ENCODE results near the gene DCUN1D3. TPM values are rescaled to one million over a fixed set of nuclear protein-coding genes. Genes with fewer than 3 reads are reported as not detected.

Gene DCUN1D3
- total and polyA plus RNA-seq, 2 experiments from 2014 or later = 8.5 to 13.7 TPM

- TF ChIP-seq, protein P1, sequence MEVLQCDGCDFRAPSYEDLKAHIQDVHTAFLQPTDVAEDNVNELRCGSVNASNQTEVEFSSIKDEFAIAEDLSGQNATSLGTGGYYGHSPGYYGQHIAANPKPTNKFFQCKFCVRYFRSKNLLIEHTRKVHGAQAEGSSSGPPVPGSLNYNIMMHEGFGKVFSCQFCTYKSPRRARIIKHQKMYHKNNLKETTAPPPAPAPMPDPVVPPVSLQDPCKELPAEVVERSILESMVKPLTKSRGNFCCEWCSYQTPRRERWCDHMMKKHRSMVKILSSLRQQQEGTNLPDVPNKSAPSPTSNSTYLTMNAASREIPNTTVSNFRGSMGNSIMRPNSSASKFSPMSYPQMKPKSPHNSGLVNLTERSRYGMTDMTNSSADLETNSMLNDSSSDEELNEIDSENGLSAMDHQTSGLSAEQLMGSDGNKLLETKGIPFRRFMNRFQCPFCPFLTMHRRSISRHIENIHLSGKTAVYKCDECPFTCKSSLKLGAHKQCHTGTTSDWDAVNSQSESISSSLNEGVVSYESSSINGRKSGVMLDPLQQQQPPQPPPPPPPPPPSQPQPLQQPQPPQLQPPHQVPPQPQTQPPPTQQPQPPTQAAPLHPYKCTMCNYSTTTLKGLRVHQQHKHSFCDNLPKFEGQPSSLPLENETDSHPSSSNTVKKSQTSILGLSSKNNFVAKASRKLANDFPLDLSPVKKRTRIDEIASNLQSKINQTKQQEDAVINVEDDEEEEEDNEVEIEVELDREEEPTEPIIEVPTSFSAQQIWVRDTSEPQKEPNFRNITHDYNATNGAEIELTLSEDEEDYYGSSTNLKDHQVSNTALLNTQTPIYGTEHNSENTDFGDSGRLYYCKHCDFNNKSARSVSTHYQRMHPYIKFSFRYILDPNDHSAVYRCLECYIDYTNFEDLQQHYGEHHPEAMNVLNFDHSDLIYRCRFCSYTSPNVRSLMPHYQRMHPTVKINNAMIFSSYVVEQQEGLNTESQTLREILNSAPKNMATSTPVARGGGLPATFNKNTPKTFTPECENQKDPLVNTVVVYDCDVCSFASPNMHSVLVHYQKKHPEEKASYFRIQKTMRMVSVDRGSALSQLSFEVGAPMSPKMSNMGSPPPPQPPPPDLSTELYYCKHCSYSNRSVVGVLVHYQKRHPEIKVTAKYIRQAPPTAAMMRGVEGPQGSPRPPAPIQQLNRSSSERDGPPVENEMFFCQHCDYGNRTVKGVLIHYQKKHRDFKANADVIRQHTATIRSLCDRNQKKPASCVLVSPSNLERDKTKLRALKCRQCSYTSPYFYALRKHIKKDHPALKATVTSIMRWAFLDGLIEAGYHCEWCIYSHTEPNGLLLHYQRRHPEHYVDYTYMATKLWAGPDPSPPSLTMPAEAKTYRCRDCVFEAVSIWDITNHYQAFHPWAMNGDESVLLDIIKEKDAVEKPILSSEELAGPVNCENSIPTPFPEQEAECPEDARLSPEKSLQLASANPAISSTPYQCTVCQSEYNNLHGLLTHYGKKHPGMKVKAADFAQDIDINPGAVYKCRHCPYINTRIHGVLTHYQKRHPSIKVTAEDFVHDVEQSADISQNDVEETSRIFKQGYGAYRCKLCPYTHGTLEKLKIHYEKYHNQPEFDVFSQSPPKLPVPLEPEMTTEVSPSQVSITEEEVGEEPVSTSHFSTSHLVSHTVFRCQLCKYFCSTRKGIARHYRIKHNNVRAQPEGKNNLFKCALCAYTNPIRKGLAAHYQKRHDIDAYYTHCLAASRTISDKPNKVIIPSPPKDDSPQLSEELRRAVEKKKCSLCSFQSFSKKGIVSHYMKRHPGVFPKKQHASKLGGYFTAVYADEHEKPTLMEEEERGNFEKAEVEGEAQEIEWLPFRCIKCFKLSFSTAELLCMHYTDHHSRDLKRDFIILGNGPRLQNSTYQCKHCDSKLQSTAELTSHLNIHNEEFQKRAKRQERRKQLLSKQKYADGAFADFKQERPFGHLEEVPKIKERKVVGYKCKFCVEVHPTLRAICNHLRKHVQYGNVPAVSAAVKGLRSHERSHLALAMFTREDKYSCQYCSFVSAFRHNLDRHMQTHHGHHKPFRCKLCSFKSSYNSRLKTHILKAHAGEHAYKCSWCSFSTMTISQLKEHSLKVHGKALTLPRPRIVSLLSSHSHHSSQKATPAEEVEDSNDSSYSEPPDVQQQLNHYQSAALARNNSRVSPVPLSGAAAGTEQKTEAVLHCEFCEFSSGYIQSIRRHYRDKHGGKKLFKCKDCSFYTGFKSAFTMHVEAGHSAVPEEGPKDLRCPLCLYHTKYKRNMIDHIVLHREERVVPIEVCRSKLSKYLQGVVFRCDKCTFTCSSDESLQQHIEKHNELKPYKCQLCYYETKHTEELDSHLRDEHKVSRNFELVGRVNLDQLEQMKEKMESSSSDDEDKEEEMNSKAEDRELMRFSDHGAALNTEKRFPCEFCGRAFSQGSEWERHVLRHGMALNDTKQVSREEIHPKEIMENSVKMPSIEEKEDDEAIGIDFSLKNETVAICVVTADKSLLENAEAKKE (CRISPR knock-in tag; IDR thresholded peaks at IDR 0.05) = no peak
- TF ChIP-seq ETS1 (IDR thresholded peaks at IDR 0.05) (no peak), EZH2 (IDR thresholded peaks at IDR 0.05; ENCODE audit: low read depth, unreplicated experiment) (no peak), ZNF331 (CRISPR knock-in tag; IDR thresholded peaks at IDR 0.05; ENCODE audit: low read depth) (no peak), JUNB (IDR thresholded peaks at IDR 0.05; ENCODE audit: unreplicated experiment) (no peak)
Measured at GRCh38 chr16:20880867-20881502, 19.2 kb downstream of the DCUN1D3 start (continued).

GRCh38 chr16:20879175-20880040, 20.8 kb downstream of the DCUN1D3 start:
- H3K4me2 ChIP-seq = 0 out of 2 replicates have a peak overlapping the region, but pooled peaks have one; percentile 30
- peaks cover under 1% of the 10 kb centered on the region; the same call in 1 of the 3 replicates for H3K36me3 Mint-ChIP-seq (ENCODE audit: low read depth)
- H3K4me1 ChIP-seq (ENCODE audit: insufficient read depth) = peaks cover 30% of the 10 kb centered on the region
- no peaks in the 10 kb centered on the region for H3K27me3 ChIP-seq (ENCODE audit: insufficient read depth)
- H3K4me1 Mint-ChIP-seq = peaks cover 34% of the 10 kb centered on the region; the same call in 2 of the 3 replicates
- ATAC-seq (no peak), DNase-seq (ENCODE audit: low spot score) (no peak)
- H2AFZ ChIP-seq = no peak overlapping the region
- H3K4me3 Mint-ChIP-seq = no peak overlapping the region
- H3F3A ChIP-seq (replicated peaks; ENCODE audit: low read depth) = no peaks in the 10 kb centered on the region
- H3K4me3 ChIP-seq = no peak overlapping the region
- H3K27me3 Mint-ChIP-seq (ENCODE audit: insufficient read depth, low read depth, poor library complexity) = peaks cover 3% of the 10 kb centered on the region
- no peaks in the 10 kb centered on the region for H3K9me3 Mint-ChIP-seq
- peaks cover 96% of the 10 kb centered on the region for H3K79me2 ChIP-seq (replicated peaks; ENCODE audit: insufficient read depth)
- H3K27ac ChIP-seq (ENCODE audit: low read depth) = no peak overlapping the region
- no peaks in the 10 kb centered on the region for H3K36me3 ChIP-seq (ENCODE audit: insufficient read depth)
- H3K27ac Mint-ChIP-seq = peak overlapping the region; percentile 69
- H4K20me1 ChIP-seq (replicated peaks; ENCODE audit: insufficient read depth) = peaks cover 6% of the 10 kb centered on the region
- H3K9me2 ChIP-seq (ENCODE audit: insufficient read depth) = no peaks in the 10 kb centered on the region
- TF ChIP-seq CREB1 (CRISPR knock-in tag; IDR thresholded peaks at IDR 0.05; ENCODE audit: low read depth) = no peak
